K562 (cell line): Measurements from ENCODE around the gene SLC7A8. TPM values are rescaled to one million over a fixed set of nuclear protein-coding genes. Genes with fewer than 3 reads are reported as not detected.
A peak's percentile ranks its signal among the peaks of the same experiment; 100 is the strongest.

Experiments used
- ELF2 ChIP-seq: fragments of 250-450 bp; sonication (Bioruptor Pico); IDR thresholded peaks from 2 replicates; pipeline ENCODE4 v1.5.0; 2021; ENCODE audit warnings: mild to moderate bottlenecking
- FOXM1 ChIP-seq, 2 experiments: fragments of 450-650 bp in 1 of 2; sonication (generic) in 1 of 2; formaldehyde crosslinking in 1 of 2; IDR thresholded peaks; 2 replicates each; pipeline versions ENCODE4 v1.6.1 to v1.9.0; 2017 to 2022; ENCODE audit warnings: low read depth in 2 of 2, mild to moderate bottlenecking in 2 of 2, missing genetic modification reagents in 1 of 2, moderate library complexity in 1 of 2
- HDAC1 ChIP-seq, 2 experiments: fragments of 450-650 bp; IDR thresholded peaks; 2 replicates each; pipeline ENCODE4 v1.6.1; 2016 to 2017; ENCODE audit warnings: inconsistent platforms in 1 of 2, mild to moderate bottlenecking in 1 of 2, moderate library complexity in 1 of 2
- HINFP ChIP-seq: fragments of 450-650 bp; conservative IDR thresholded peaks from 2 replicates; pipeline ENCODE4 v1.6.1; 2016; ENCODE audit warnings: missing genetic modification characterization, low read depth, mild to moderate bottlenecking, control low read depth, missing compliant biosample characterization
- HLTF ChIP-seq: fragments of 450-650 bp; IDR thresholded peaks from 2 replicates; pipeline ENCODE4 v1.6.1; 2016
- IFI16 ChIP-seq: fragments of 250-450 bp; sonication (Bioruptor Pico); IDR thresholded peaks from 2 replicates; pipeline ENCODE4 v2.1.2; 2022; ENCODE audit warnings: mild to moderate bottlenecking, inconsistent platforms
- MAFK ChIP-seq: IDR thresholded peaks from 2 replicates; pipeline ENCODE4 v1.6.1; 2011; ENCODE audit warnings: low read length, improper control_type of control experiment
- MEF2D ChIP-seq: conservative IDR thresholded peaks from 2 replicates; pipeline ENCODE4 v1.6.1; 2016; ENCODE audit warnings: low read depth, missing genetic modification characterization, missing compliant biosample characterization
- PCBP1 ChIP-seq: fragments of 200-400 bp; formaldehyde crosslinking; IDR thresholded peaks from 2 replicates; pipeline ENCODE4 v1.6.1; 2018; ENCODE audit warnings: mild to moderate bottlenecking, low read depth, low read length; ENCODE audit not compliant: poor library complexity, severe bottlenecking
- RNF219 ChIP-seq: fragments of 250-450 bp; sonication (Bioruptor Pico); IDR thresholded peaks from 2 replicates; pipeline ENCODE4 v1.5.0; 2022; ENCODE audit warnings: mild to moderate bottlenecking
- SIN3B ChIP-seq: fragments of 450-650 bp; IDR thresholded peaks from 2 replicates; pipeline ENCODE4 v1.6.1; 2017; ENCODE audit warnings: low read depth, mild to moderate bottlenecking, moderate library complexity
- SIX5 ChIP-seq, 2 experiments: IDR thresholded peaks; 2 replicates each; pipeline ENCODE4 v1.6.1; 2011; ENCODE audit warnings: low read length in 2 of 2, borderline replicate concordance in 1 of 2, low read depth in 1 of 2, mild to moderate bottlenecking in 1 of 2, moderate library complexity in 1 of 2; ENCODE audit not compliant: insufficient read depth in 1 of 2
- SLC30A9 ChIP-seq: fragments of 250-450 bp; sonication (Bioruptor Pico); IDR thresholded peaks from 2 replicates; pipeline ENCODE4 v1.8.0; 2022; ENCODE audit warnings: mild to moderate bottlenecking, moderate library complexity
- SMAD2 ChIP-seq: fragments of 150-350 bp; IDR thresholded peaks from 2 replicates; pipeline ENCODE4 v1.6.1; 2014; ENCODE audit warnings: low read depth, mild to moderate bottlenecking, low read length
- SOX6 ChIP-seq: fragments of 450-650 bp; IDR thresholded peaks from 2 replicates; pipeline ENCODE4 v1.6.1; 2014; ENCODE audit warnings: mild to moderate bottlenecking
- SUPT5H ChIP-seq: fragments of 450-650 bp; IDR thresholded peaks from 2 replicates; pipeline ENCODE4 v1.6.1; 2016
- TBP ChIP-seq: optimal IDR thresholded peaks from 2 replicates; pipeline ENCODE3; 2011; ENCODE audit warnings: low read depth, low read length, improper control_type of control experiment
- THAP7 ChIP-seq: fragments of 250-450 bp; sonication (Bioruptor Pico); IDR thresholded peaks from 2 replicates; pipeline ENCODE4 v1.5.0; 2021
- WHSC1 ChIP-seq: IDR thresholded peaks from one replicate; pipeline ENCODE4 v1.6.1; 2012; ENCODE audit warnings: low read length, control low read depth, inconsistent platforms
- XRCC4 ChIP-seq: IDR thresholded peaks from one replicate; pipeline ENCODE4 v1.6.1; 2011; ENCODE audit not compliant: insufficient read depth, insufficient read length; ENCODE audit errors: extremely low read depth
- ZFP1 ChIP-seq: fragments of 450-650 bp; formaldehyde crosslinking; IDR thresholded peaks from 2 replicates; pipeline ENCODE4 v1.4.0; 2020; ENCODE audit warnings: mild to moderate bottlenecking, mixed read lengths
- ZNF232 ChIP-seq: sonication (generic); formaldehyde crosslinking; IDR thresholded peaks from 2 replicates; pipeline ENCODE4 v1.8.0; 2022; ENCODE audit warnings: mild to moderate bottlenecking, missing genetic modification reagents
- ZNF512 ChIP-seq: IDR thresholded peaks from 2 replicates; pipeline ENCODE4 v1.6.1; 2016; ENCODE audit warnings: missing genetic modification characterization, missing compliant biosample characterization
- ZNF77 ChIP-seq: fragments of 250-450 bp; sonication (Bioruptor Pico); IDR thresholded peaks from 2 replicates; pipeline ENCODE4 v1.5.0; 2020
- polyA plus RNA-seq, 8 experiments: library from polyadenylated mRNA; depleted of rRNA in 4 of 8; stranded (reverse) in 5 of 8; unstranded in 3 of 8; fragments of >200 nt; fragmentation: Nextera tagmentation in 2 of 8; fragmentation: Illumina TruSeq in 1 of 8; extraction: Ambion mirVana in 2 of 8; extraction: Trizol in 1 of 8; gene quantifications; 2 replicates each; pipeline versions ENCODE4 v1.2.1 to v1.2.3, GENCODE V29; 2011 to 2014; ENCODE audit warnings: inconsistent platforms in 1 of 8, missing spikeins in 1 of 8
- total RNA-seq, 7 experiments: library from RNA; depleted of rRNA in 6 of 7; stranded (reverse); fragments of >200 nt in 6 of 7; fragmentation: Illumina TruSeq in 2 of 7; extraction: Trizol in 2 of 7; gene quantifications; 2 replicates each; pipeline versions ENCODE4 v1.2.1 to v1.2.3, GENCODE V29; 2011 to 2021; ENCODE audit warnings: low replicate concordance in 1 of 7

Gene SLC7A8
- total and polyA plus RNA-seq, 9 of the 15 experiments (the other 6 are each of a cell fraction or from before 2014, with no cell fraction given): 2.0 to 33.0 (median 6.0) TPM

- TF ChIP-seq RNF219 (CRISPR knock-in tag) (no peak), SLC30A9 (CRISPR knock-in tag) (no peak), TBP (no peak), SMAD2 (no peak), IFI16 (CRISPR knock-in tag) (no peak), SOX6 (peak; percentile 97), ZFP1 (CRISPR knock-in tag) (no peak), WHSC1 (no peak), HDAC1 (IDR thresholded peaks at IDR 0.05) (peak; percentile 100), THAP7 (no peak), ELF2 (CRISPR knock-in tag) (no peak), HINFP (tag) (no peak), SUPT5H (no peak), HLTF (0 out of 2 replicates have a peak, but pooled peaks have one; percentile 77), SIX5 (IDR thresholded peaks at IDR 0.05; ENCODE audit: borderline replicate concordance in 1 of 2, insufficient read depth in 1 of 2, low read depth in 1 of 2, low read length in 2 of 2) (no peak), FOXM1 (IDR thresholded peaks at IDR 0.05; ENCODE audit: low read depth) (peak; percentile 92), FOXM1 (CRISPR knock-in tag; IDR thresholded peaks at IDR 0.05; ENCODE audit: low read depth) (peak; percentile 47; the same call in 1 of the 2 replicates), MAFK (peak; percentile 48), SIN3B (no peak), XRCC4 (no peak), ZNF77 (CRISPR knock-in tag) (no peak), MEF2D (tag) (peak; percentile 77; the same call in 1 of the 2 replicates), ZNF512 (tag) (no peak), PCBP1 (peak; percentile 45), ZNF232 (CRISPR knock-in tag) (no peak)
Observed at GRCh38 chr14:23112359-23113178, 70.9 kb downstream of the SLC7A8 start (continued).
